ENCODE results near the gene C15orf39. TPM values are rescaled to one million over a fixed set of nuclear protein-coding genes. Genes with fewer than 3 reads are reported as not detected.

The C15orf39 gene
- total and polyA plus RNA-seq, 2 of the 13 experiments (the other 11 are each of a cell fraction or from before 2014, with no cell fraction given): 6.2 to 13.5 TPM

DNA sequence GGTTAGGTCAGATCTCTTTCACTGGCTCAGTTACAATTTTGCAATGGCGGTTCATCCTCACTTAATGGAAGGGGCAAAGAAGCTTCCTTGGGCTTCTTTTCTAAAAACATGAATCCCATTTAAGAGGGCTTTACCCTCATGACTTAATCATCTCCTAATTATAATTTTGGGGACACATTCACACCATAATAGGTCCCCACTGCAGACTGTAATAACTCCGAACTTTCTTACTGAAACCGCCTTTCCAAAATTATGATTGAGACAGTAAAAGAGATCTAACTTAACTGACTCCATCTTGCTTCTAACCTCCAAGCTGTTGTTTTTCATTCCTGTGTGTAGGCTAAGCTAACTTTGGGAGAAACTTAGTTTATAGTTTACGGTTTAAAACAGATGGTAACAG lies 33.3 kb upstream of the C15orf39 start:
- no peak overlapping the region for H3K9ac ChIP-seq (ENCODE audit: insufficient read depth, low read depth, low read length)
- CTCF ChIA-PET (ENCODE audit: low intra/inter-chr PET ratio, low total read pairs): no interaction called here
- no peak overlapping the region for H2AFZ ChIP-seq (ENCODE audit: low read length)
- DNase-seq (ENCODE audit: low spot score) (no peak), FAIRE-seq (no peak), ATAC-seq (no peak)
- no peak overlapping the region for H3K27ac ChIP-seq (ENCODE audit: extremely low read length, insufficient read depth, low read length)
- no peaks in the 10 kb centered on the region for H3K36me3 ChIP-seq (replicated peaks in 1 of 2; ENCODE audit: control insufficient read depth in 1 of 2, insufficient read depth in 2 of 2, low read length in 2 of 2)
- intact Hi-C loops (cut with micrococcal nuclease; ENCODE audit: unreplicated experiment) (no loop called here), in situ Hi-C loops (cut with HindIII; ENCODE audit: extremely low pct_ligation_motif_present, low pct_unique_long_range_greater_than_20kb) (no loop called here)
- H4K20me1 ChIP-seq (ENCODE audit: insufficient read depth, low read length): no peaks in the 10 kb centered on the region
- whole genome bisulfite sequencing (ENCODE audit: low lambda C conversion rate): 60% methylated on average over 4 of the region's 4 CpGs
- no peak overlapping the region for H3K4me2 ChIP-seq (ENCODE audit: low read depth, low read length)
- no peaks in the 10 kb centered on the region for H3K79me2 ChIP-seq (ENCODE audit: insufficient read depth, low read length)
- no peaks in the 10 kb centered on the region; a peak in 1 of 5 replicates for H3K27me3 ChIP-seq (ENCODE audit: control insufficient read depth in 1 of 2, insufficient read depth in 2 of 2, low read length in 2 of 2)
- H3K9me3 ChIP-seq (ENCODE audit: low read length): no peaks in the 10 kb centered on the region; the same call in 1 of the 2 replicates
- H3K4me1 ChIP-seq (ENCODE audit: insufficient read depth, low read length): peaks cover 48% of the 10 kb centered on the region
- POLR2A ChIA-PET: no interaction called here
- no TSS peak for BruUV-seq (replicated peaks)
- H3K4me3 ChIP-seq (replicated peaks in 1 of 3; ENCODE audit: insufficient read depth in 1 of 3, low read depth in 2 of 3, low read length in 3 of 3): no peak overlapping the region
- TF ChIP-seq FOXJ3 (CRISPR knock-in tag; IDR thresholded peaks at IDR 0.05; ENCODE audit: borderline replicate concordance) (no peak), ZFYVE20 (CRISPR knock-in tag; IDR thresholded peaks at IDR 0.05; ENCODE audit: borderline replicate concordance, low read depth) (no peak)
- TF ChIP-seq, protein P1, sequence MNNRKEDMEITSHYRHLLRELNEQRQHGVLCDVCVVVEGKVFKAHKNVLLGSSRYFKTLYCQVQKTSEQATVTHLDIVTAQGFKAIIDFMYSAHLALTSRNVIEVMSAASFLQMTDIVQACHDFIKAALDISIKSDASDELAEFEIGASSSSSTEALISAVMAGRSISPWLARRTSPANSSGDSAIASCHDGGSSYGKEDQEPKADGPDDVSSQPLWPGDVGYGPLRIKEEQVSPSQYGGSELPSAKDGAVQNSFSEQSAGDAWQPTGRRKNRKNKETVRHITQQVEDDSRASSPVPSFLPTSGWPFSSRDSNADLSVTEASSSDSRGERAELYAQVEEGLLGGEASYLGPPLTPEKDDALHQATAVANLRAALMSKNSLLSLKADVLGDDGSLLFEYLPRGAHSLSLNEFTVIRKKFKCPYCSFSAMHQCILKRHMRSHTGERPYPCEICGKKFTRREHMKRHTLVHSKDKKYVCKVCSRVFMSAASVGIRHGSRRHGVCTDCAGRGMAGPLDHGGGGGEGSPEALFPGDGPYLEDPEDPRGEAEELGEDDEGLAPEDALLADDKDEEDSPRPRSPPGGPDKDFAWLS (CRISPR knock-in tag; IDR thresholded peaks at IDR 0.05; ENCODE audit: borderline replicate concordance): no peak
- TF ChIP-seq, protein P2, sequence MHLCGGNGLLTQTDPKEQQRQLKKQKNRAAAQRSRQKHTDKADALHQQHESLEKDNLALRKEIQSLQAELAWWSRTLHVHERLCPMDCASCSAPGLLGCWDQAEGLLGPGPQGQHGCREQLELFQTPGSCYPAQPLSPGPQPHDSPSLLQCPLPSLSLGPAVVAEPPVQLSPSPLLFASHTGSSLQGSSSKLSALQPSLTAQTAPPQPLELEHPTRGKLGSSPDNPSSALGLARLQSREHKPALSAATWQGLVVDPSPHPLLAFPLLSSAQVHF (CRISPR knock-in tag; IDR thresholded peaks at IDR 0.05): no peak

DNA sequence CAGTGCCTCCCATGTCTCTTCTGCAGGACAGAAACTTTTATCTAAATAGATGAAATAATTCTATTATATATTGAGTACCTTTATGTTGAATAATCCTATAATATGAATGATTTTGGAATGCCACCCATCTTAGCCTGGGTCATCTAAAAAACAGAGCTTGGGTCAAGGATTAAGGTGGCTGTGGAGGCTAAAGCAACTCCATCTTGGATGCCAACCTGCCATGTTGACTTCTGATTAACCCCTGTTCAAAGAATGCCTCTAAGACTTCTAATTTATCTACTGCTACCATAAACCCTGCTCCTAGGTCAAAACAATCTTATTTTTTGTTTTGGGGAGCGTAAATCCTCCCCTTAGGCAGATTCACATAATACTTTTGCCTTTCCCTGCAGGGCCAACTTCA lies 31.5 kb upstream of the C15orf39 start:
- FAIRE-seq (no peak), DNase-seq (ENCODE audit: low spot score) (no peak), ATAC-seq (no peak)
- in situ Hi-C loops (cut with HindIII; ENCODE audit: extremely low pct_ligation_motif_present, low pct_unique_long_range_greater_than_20kb): no loop called here
- Histone ChIP-seq H4K20me1 (ENCODE audit: insufficient read depth, low read length) (no peaks in the 10 kb centered on the region), H3K4me1 (ENCODE audit: insufficient read depth, low read length) (peaks cover 61% of the 10 kb centered on the region), H3K4me3 (replicated peaks in 1 of 3; ENCODE audit: insufficient read depth in 1 of 3, low read depth in 2 of 3, low read length in 3 of 3) (no peak overlapping the region), H3K27me3 (ENCODE audit: control insufficient read depth in 1 of 2, insufficient read depth in 2 of 2, low read length in 2 of 2) (no peaks in the 10 kb centered on the region; a peak in 1 of 5 replicates), H3K9ac (ENCODE audit: insufficient read depth, low read depth, low read length) (no peak overlapping the region), H3K4me2 (ENCODE audit: low read depth, low read length) (no peak overlapping the region), H2AFZ (ENCODE audit: low read length) (no peak overlapping the region), H3K9me3 (ENCODE audit: low read length) (no peaks in the 10 kb centered on the region; the same call in 1 of the 2 replicates), H3K27ac (ENCODE audit: extremely low read length, insufficient read depth, low read length) (no peak overlapping the region), H3K79me2 (ENCODE audit: insufficient read depth, low read length) (no peaks in the 10 kb centered on the region), H3K36me3 (replicated peaks in 1 of 2; ENCODE audit: control insufficient read depth in 1 of 2, insufficient read depth in 2 of 2, low read length in 2 of 2) (no peaks in the 10 kb centered on the region)
- ChIA-PET CTCF (ENCODE audit: low intra/inter-chr PET ratio, low total read pairs) (no interaction called here), POLR2A (no interaction called here)
- intact Hi-C loops (cut with micrococcal nuclease; ENCODE audit: unreplicated experiment): no loop called here
- 94% methylated on average over 1 of the region's 1 CpG for WGBS (ENCODE audit: low lambda C conversion rate)
- no TSS peak for BruUV-seq (replicated peaks)
- TF ChIP-seq MTF2 (CRISPR knock-in tag; IDR thresholded peaks at IDR 0.05; ENCODE audit: borderline replicate concordance) (no peak), ZNF121 (CRISPR knock-in tag; IDR thresholded peaks at IDR 0.05) (no peak), PTBP1 (IDR thresholded peaks at IDR 0.05; ENCODE audit: low read depth, low read length, poor library complexity, severe bottlenecking) (no peak), ZNF432 (CRISPR knock-in tag; IDR thresholded peaks at IDR 0.05; ENCODE audit: borderline replicate concordance) (no peak), ZNF484 (CRISPR knock-in tag; IDR thresholded peaks at IDR 0.05; ENCODE audit: borderline replicate concordance, low read depth) (no peak), ISX (CRISPR knock-in tag; conservative IDR thresholded peaks at IDR 0.05) (no peak), ZNF382 (CRISPR knock-in tag; IDR thresholded peaks at IDR 0.05; ENCODE audit: borderline replicate concordance) (no peak), ZNF605 (CRISPR knock-in tag; IDR thresholded peaks at IDR 0.05) (no peak), HNRNPL (IDR thresholded peaks at IDR 0.05; ENCODE audit: low read depth, low read length) (no peak), CREM (IDR thresholded peaks at IDR 0.05) (no peak), CREM (CRISPR knock-in tag; IDR thresholded peaks at IDR 0.05) (no peak), DNMT3B (CRISPR knock-in tag; conservative IDR thresholded peaks at IDR 0.05) (no peak)
- TF ChIP-seq, protein P3, sequence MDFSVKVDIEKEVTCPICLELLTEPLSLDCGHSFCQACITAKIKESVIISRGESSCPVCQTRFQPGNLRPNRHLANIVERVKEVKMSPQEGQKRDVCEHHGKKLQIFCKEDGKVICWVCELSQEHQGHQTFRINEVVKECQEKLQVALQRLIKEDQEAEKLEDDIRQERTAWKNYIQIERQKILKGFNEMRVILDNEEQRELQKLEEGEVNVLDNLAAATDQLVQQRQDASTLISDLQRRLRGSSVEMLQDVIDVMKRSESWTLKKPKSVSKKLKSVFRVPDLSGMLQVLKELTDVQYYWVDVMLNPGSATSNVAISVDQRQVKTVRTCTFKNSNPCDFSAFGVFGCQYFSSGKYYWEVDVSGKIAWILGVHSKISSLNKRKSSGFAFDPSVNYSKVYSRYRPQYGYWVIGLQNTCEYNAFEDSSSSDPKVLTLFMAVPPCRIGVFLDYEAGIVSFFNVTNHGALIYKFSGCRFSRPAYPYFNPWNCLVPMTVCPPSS (IDR thresholded peaks at IDR 0.05): no peak

Measured in HepG2 (cell line).